OCI-LY1 (cell line): ENCODE measurements around the gene KCNN4.

Source experiments
- EZH2 ChIP-seq: fragments of 200-600 bp; sonication (generic), shearing (Covaris generic); IDR thresholded peaks from 2 replicates; pipeline ENCODE4 v1.8.0; 2017; ENCODE audit warnings: borderline replicate concordance, mixed run types, mild to moderate bottlenecking, antibody characterized with exemption, low read length, moderate library complexity, mixed read lengths
- TF ChIP-seq, protein P1 (sequence below): fragments of 200-600 bp; sonication (generic), shearing (Covaris generic); IDR thresholded peaks from 2 replicates; pipeline ENCODE4 v1.5.1; 2017; ENCODE audit warnings: mild to moderate bottlenecking, antibody characterized with exemption, low read length, moderate library complexity, mixed read lengths

DNA sequence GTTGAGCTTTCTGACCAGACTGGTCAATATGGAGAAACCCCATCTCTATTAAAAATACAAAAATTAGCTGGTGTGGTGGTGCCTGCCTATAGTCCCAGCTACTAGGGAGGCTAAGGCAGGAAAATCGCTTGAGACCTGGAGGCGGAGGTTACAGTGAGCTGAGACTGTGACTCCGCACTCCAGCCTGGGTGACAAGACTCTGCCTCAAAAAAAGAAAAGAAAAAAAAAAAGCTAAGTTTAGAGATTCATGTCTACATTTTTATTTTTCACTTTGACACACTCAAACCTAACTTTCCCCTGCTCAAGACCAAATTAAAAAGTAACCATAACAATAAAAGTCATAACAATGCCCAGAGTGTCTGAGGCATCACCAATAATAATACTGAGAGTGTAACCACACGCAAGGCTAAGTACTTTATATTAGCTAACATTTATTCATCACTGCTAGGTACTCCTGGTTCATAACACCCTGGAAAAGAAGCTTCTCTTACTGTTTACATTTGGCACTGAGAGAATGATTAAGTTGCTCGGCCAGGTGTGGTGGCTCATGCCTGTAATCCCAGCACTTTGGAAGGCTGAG is 59.2 kb downstream of the KCNN4 start:
- TF ChIP-seq, protein P1, sequence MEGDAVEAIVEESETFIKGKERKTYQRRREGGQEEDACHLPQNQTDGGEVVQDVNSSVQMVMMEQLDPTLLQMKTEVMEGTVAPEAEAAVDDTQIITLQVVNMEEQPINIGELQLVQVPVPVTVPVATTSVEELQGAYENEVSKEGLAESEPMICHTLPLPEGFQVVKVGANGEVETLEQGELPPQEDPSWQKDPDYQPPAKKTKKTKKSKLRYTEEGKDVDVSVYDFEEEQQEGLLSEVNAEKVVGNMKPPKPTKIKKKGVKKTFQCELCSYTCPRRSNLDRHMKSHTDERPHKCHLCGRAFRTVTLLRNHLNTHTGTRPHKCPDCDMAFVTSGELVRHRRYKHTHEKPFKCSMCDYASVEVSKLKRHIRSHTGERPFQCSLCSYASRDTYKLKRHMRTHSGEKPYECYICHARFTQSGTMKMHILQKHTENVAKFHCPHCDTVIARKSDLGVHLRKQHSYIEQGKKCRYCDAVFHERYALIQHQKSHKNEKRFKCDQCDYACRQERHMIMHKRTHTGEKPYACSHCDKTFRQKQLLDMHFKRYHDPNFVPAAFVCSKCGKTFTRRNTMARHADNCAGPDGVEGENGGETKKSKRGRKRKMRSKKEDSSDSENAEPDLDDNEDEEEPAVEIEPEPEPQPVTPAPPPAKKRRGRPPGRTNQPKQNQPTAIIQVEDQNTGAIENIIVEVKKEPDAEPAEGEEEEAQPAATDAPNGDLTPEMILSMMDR = no peak
- no peak for TF ChIP-seq EZH2
